ENCODE results near the gene TLCD3A. TPM values are rescaled to one million over a fixed set of nuclear protein-coding genes. Genes with fewer than 3 reads are reported as not detected.

Gene TLCD3A
- total RNA-seq, 1 experiment from 2014 or later = 21.6 TPM

DNA sequence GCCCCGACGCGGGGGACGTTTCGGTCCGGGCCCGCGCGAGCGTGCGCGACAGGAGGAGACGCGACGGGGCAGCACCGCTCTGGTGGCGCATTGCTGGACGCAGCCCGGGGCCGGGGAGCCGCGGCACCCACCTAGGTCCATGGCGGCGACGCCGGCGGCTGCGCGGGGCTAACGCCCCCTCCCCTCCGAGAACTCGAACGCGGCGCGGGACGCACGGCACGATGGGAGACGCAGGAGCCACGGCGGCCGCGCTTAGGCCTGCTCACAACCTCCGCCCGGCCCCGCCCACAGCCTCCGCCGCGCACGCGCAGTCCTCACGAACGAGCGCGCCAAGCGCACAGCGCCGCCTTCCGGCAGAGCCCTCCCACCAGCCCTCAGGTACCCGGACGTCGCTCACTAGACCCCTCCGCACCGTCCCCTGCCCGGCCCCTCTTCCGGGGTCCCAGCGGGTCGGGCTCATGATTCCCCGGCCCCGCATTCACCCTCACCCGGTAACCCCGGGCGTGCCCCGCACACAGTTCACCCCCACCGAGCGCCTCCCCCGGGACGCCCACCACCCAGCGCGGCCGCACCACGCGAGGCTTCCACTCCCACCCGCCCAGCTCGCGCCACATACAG is 19.7 kb downstream of the TLCD3A start, which contains the start of gene GEMIN4 (continued):
- TF ChIP-seq CREB1 (CRISPR knock-in tag; IDR thresholded peaks at IDR 0.05) = 0 out of 2 replicates have a peak, but pooled peaks have one; percentile 8
- peak; percentile 59; the same call in 1 of the 2 replicates for TF ChIP-seq ARID4B (CRISPR knock-in tag; IDR thresholded peaks at IDR 0.05; ENCODE audit: borderline replicate concordance)
- TF ChIP-seq SP1 (CRISPR knock-in tag; conservative IDR thresholded peaks at IDR 0.05) = peak; percentile 97
- no peak for TF ChIP-seq ATF3 (CRISPR knock-in tag; conservative IDR thresholded peaks at IDR 0.05)
- no peak for TF ChIP-seq ZNF138 (CRISPR knock-in tag; conservative IDR thresholded peaks at IDR 0.05)
- TF ChIP-seq ATF1 (CRISPR knock-in tag; IDR thresholded peaks at IDR 0.05) = no peak
- no peak; the same call in 1 of the 2 replicates for TF ChIP-seq RELA (CRISPR knock-in tag; IDR thresholded peaks at IDR 0.05; ENCODE audit: borderline replicate concordance)
- TF ChIP-seq NR2C2 (CRISPR knock-in tag; IDR thresholded peaks at IDR 0.05) = no peak
- TF ChIP-seq, protein P1, sequence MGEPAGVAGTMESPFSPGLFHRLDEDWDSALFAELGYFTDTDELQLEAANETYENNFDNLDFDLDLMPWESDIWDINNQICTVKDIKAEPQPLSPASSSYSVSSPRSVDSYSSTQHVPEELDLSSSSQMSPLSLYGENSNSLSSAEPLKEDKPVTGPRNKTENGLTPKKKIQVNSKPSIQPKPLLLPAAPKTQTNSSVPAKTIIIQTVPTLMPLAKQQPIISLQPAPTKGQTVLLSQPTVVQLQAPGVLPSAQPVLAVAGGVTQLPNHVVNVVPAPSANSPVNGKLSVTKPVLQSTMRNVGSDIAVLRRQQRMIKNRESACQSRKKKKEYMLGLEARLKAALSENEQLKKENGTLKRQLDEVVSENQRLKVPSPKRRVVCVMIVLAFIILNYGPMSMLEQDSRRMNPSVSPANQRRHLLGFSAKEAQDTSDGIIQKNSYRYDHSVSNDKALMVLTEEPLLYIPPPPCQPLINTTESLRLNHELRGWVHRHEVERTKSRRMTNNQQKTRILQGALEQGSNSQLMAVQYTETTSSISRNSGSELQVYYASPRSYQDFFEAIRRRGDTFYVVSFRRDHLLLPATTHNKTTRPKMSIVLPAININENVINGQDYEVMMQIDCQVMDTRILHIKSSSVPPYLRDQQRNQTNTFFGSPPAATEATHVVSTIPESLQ (CRISPR knock-in tag; IDR thresholded peaks at IDR 0.05) = no peak
- TF ChIP-seq HMGA2 (CRISPR knock-in tag; IDR thresholded peaks at IDR 0.05) = no peak
- peak; percentile 85 for TF ChIP-seq FOXK1 (CRISPR knock-in tag; IDR thresholded peaks at IDR 0.05)
- TF ChIP-seq, protein P2, sequence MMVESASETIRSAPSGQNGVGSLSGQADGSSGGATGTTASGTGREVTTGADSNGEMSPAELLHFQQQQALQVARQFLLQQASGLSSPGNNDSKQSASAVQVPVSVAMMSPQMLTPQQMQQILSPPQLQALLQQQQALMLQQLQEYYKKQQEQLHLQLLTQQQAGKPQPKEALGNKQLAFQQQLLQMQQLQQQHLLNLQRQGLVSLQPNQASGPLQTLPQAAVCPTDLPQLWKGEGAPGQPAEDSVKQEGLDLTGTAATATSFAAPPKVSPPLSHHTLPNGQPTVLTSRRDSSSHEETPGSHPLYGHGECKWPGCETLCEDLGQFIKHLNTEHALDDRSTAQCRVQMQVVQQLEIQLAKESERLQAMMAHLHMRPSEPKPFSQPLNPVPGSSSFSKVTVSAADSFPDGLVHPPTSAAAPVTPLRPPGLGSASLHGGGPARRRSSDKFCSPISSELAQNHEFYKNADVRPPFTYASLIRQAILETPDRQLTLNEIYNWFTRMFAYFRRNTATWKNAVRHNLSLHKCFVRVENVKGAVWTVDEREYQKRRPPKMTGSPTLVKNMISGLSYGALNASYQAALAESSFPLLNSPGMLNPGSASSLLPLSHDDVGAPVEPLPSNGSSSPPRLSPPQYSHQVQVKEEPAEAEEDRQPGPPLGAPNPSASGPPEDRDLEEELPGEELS (CRISPR knock-in tag; IDR thresholded peaks at IDR 0.05) = no peak
- TF ChIP-seq RORB (CRISPR knock-in tag; IDR thresholded peaks at IDR 0.05) = no peak
- TF ChIP-seq IRF2 (CRISPR knock-in tag; IDR thresholded peaks at IDR 0.05; ENCODE audit: borderline replicate concordance, low read depth) = no peak
- TF ChIP-seq TEAD1 (CRISPR knock-in tag; IDR thresholded peaks at IDR 0.05) = 0 out of 2 replicates have a peak, but pooled peaks have one; percentile 67
- no peak for TF ChIP-seq FOXJ3 (CRISPR knock-in tag; IDR thresholded peaks at IDR 0.05; ENCODE audit: borderline replicate concordance)
- no peak; the same call in 1 of the 2 replicates for TF ChIP-seq ATF2 (CRISPR knock-in tag; IDR thresholded peaks at IDR 0.05; ENCODE audit: borderline replicate concordance, low read depth)
- TF ChIP-seq OVOL2 (CRISPR knock-in tag; IDR thresholded peaks at IDR 0.05; ENCODE audit: borderline replicate concordance) = no peak
- TF ChIP-seq, protein P3, sequence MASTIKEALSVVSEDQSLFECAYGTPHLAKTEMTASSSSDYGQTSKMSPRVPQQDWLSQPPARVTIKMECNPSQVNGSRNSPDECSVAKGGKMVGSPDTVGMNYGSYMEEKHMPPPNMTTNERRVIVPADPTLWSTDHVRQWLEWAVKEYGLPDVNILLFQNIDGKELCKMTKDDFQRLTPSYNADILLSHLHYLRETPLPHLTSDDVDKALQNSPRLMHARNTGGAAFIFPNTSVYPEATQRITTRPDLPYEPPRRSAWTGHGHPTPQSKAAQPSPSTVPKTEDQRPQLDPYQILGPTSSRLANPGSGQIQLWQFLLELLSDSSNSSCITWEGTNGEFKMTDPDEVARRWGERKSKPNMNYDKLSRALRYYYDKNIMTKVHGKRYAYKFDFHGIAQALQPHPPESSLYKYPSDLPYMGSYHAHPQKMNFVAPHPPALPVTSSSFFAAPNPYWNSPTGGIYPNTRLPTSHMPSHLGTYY (CRISPR knock-in tag; IDR thresholded peaks at IDR 0.05) = no peak
- peak; percentile 75 for TF ChIP-seq MAX (CRISPR knock-in tag; IDR thresholded peaks at IDR 0.05)
- TF ChIP-seq NR3C1 (CRISPR knock-in tag; conservative IDR thresholded peaks at IDR 0.05; ENCODE audit: low read depth) = no peak
- no peak for TF ChIP-seq ZNF396 (CRISPR knock-in tag; IDR thresholded peaks at IDR 0.05; ENCODE audit: borderline replicate concordance)
- no peak for TF ChIP-seq MYBL2 (CRISPR knock-in tag; IDR thresholded peaks at IDR 0.05)
- no peak for TF ChIP-seq ZMAT4 (CRISPR knock-in tag; IDR thresholded peaks at IDR 0.05)

All from WTC11 (cell line).